GM19238 (cell line): ENCODE data around the gene KEAP1.

Experiments
- DNase-seq: peaks from one replicate; pipeline ENCODE4 v3.0.0; 2011; ENCODE audit warnings: low spot score; ENCODE audit not compliant: insufficient read length

KEAP1 gene

GRCh38 chr19:10523135-10523636, 20.0 kb upstream of the KEAP1 start:
- no peak for DNase-seq

- no peak for DNase-seq
These were observed 18.5 kb upstream of the KEAP1 start for GRCh38 chr19:10521461-10522171.

- DNase-seq, result no peak
These were observed 17.6 kb upstream of the KEAP1 start for GRCh38 chr19:10520652-10521318.

GRCh38 chr19:10519421-10519820, 16.3 kb upstream of the KEAP1 start:
- DNase-seq, result no peak

GRCh38 chr19:10518444-10519361, 15.5 kb upstream of the KEAP1 start:
- no peak for DNase-seq

GRCh38 chr19:10517760-10518443, 14.7 kb upstream of the KEAP1 start:
- no peak for DNase-seq

GRCh38 chr19:10517361-10517759, 14.2 kb upstream of the KEAP1 start, which contains the start of gene S1PR5:
S1PR5 (minus strand) TSS chr19:10517447; CDS start chr19:10515011, 2,436 bp downstream.
- DNase-seq, result no peak

- DNase-seq, result no peak
These were observed 13.6 kb upstream of the KEAP1 start for GRCh38 chr19:10516671-10517286.

- no peak for DNase-seq
These were observed 12.9 kb upstream of the KEAP1 start for GRCh38 chr19:10516064-10516385.

GRCh38 chr19:10514211-10515145, 11.3 kb upstream of the KEAP1 start:
- DNase-seq, result no peak

- DNase-seq, result no peak
These were observed 10.1 kb upstream of the KEAP1 start for GRCh38 chr19:10513223-10513622.

GRCh38 chr19:10510301-10510802, 7.2 kb upstream of the KEAP1 start:
- peak; percentile 67 for DNase-seq

- DNase-seq, result no peak
These were observed 5.6 kb upstream of the KEAP1 start for GRCh38 chr19:10508707-10509106.

- DNase-seq, result no peak
These were observed 4.9 kb upstream of the KEAP1 start for GRCh38 chr19:10508036-10508435.

- DNase-seq, result no peak
These were observed 2.5 kb upstream of the KEAP1 start for GRCh38 chr19:10505583-10506229.

- peak; percentile 96 for DNase-seq
These were observed 593 bp downstream of the KEAP1 start for GRCh38 chr19:10502524-10503001.

- peak; percentile 66 for DNase-seq
These were observed 1.1 kb downstream of the KEAP1 start for GRCh38 chr19:10501971-10502523.

GRCh38 chr19:10500247-10500592, 2.9 kb downstream of the KEAP1 start:
- DNase-seq, result no peak
